MM.1S (cell line): ENCODE data around the gene RTRAF.
A peak's percentile ranks its signal among the peaks of the same experiment; 100 is the strongest.

ENCODE experiments used
- DNase-seq: peaks from one replicate; pipeline ENCODE4 v3.0.0-alpha.2; 2015
- H2AFZ ChIP-seq: fragments of 300-600 bp; sonication (generic); 2 replicates; pipeline ENCODE4 v1.6.0; 2016; ENCODE audit warnings: antibody characterized with exemption, low read length
- H3F3A ChIP-seq: fragments of 300-600 bp; sonication (generic); 2 replicates; pipeline ENCODE4 v1.6.1; 2016; ENCODE audit warnings: mild to moderate bottlenecking, antibody characterized with exemption, low read length, moderate library complexity, mixed read lengths; ENCODE audit not compliant: insufficient read depth
- H3K27ac ChIP-seq: fragments of 300-600 bp; sonication (generic); 2 replicates; pipeline ENCODE4 v1.5.1; 2016; ENCODE audit warnings: mild to moderate bottlenecking, low read length
- H3K27me3 ChIP-seq: fragments of 300-600 bp; sonication (generic); replicated peaks from 2 replicates; pipeline ENCODE4 v1.6.0; 2016; ENCODE audit warnings: low read length; ENCODE audit not compliant: insufficient read depth
- H3K36me3 ChIP-seq: fragments of 300-600 bp; sonication (generic); replicated peaks from 2 replicates; pipeline ENCODE4 v1.6.1; 2016; ENCODE audit warnings: mild to moderate bottlenecking, low read length, mixed read lengths; ENCODE audit not compliant: insufficient read depth
- H3K4me1 ChIP-seq: fragments of 300-600 bp; sonication (generic); 2 replicates; pipeline ENCODE4 v1.6.1; 2016; ENCODE audit warnings: low read length, mixed read lengths
- H3K4me2 ChIP-seq: fragments of 300-600 bp; sonication (generic); 2 replicates; pipeline ENCODE4 v1.6.0; 2016; ENCODE audit warnings: low read depth, low read length
- H3K4me3 ChIP-seq: fragments of 300-600 bp; sonication (generic); 2 replicates; pipeline ENCODE4 v1.5.1; 2016; ENCODE audit warnings: low read length, mixed read lengths
- H3K79me2 ChIP-seq: fragments of 300-600 bp; sonication (generic); 2 replicates; pipeline ENCODE4 v1.6.1; 2016; ENCODE audit warnings: mixed run types, low read length, mixed read lengths
- H3K9ac ChIP-seq: fragments of 300-600 bp; sonication (generic); 2 replicates; pipeline ENCODE4 v1.6.1; 2016; ENCODE audit warnings: low read length, mixed read lengths
- H3K9me2 ChIP-seq: fragments of 300-600 bp; sonication (generic); replicated peaks from 2 replicates; pipeline ENCODE4 v1.6.1; 2016; ENCODE audit warnings: mild to moderate bottlenecking, low read length, mixed read lengths; ENCODE audit not compliant: insufficient read depth
- H3K9me3 ChIP-seq: fragments of 300-600 bp; sonication (generic); replicated peaks from 2 replicates; pipeline ENCODE4 v1.6.1; 2016; ENCODE audit warnings: mild to moderate bottlenecking, low read length, mixed read lengths; ENCODE audit not compliant: insufficient read depth
- H4K20me1 ChIP-seq: fragments of 300-600 bp; sonication (generic); 2 replicates; pipeline ENCODE4 v1.6.1; 2016; ENCODE audit warnings: mild to moderate bottlenecking, low read length, moderate library complexity, mixed read lengths; ENCODE audit not compliant: insufficient read depth
- CTCF ChIP-seq: fragments of 300-600 bp; sonication (generic); IDR thresholded peaks from 2 replicates; pipeline ENCODE4 v1.5.1; 2016; ENCODE audit warnings: antibody characterized with exemption, low read length, mixed read lengths
- EZH2 ChIP-seq: fragments of 300-600 bp; sonication (generic); optimal IDR thresholded peaks from 2 replicates; pipeline ENCODE3; 2017; ENCODE audit warnings: low read depth, mild to moderate bottlenecking, antibody characterized with exemption, low read length, mixed read lengths
- EZH2phosphoT487 ChIP-seq: fragments of 300-600 bp; sonication (generic); IDR thresholded peaks from 2 replicates; pipeline ENCODE4 v1.6.1; 2018; ENCODE audit warnings: antibody characterized with exemption, low read length

Gene RTRAF

GRCh38 chr14:51979088-51979709 is 10.1 kb upstream of the RTRAF start:
- no peaks in the 10 kb centered on the region for H4K20me1 ChIP-seq
- no peak overlapping the region for H3K9ac ChIP-seq
- no peaks in the 10 kb centered on the region for H3K36me3 ChIP-seq
- H3K9me3 ChIP-seq = no peaks in the 10 kb centered on the region
- H3K4me3 ChIP-seq = no peak overlapping the region
- no peak overlapping the region for H3K4me2 ChIP-seq
- no peak overlapping the region for H2AFZ ChIP-seq
- no peak overlapping the region for H3K27ac ChIP-seq
- no peaks in the 10 kb centered on the region for H3K4me1 ChIP-seq
- no peaks in the 10 kb centered on the region for H3K27me3 ChIP-seq
- TF ChIP-seq EZH2 (no peak), EZH2phosphoT487 (no peak), CTCF (peak; percentile 73)
- peak; percentile 40 for DNase-seq
- no peaks in the 10 kb centered on the region for H3K9me2 ChIP-seq
- H3F3A ChIP-seq = no peaks in the 10 kb centered on the region
- H3K79me2 ChIP-seq = no peaks in the 10 kb centered on the region

DNA sequence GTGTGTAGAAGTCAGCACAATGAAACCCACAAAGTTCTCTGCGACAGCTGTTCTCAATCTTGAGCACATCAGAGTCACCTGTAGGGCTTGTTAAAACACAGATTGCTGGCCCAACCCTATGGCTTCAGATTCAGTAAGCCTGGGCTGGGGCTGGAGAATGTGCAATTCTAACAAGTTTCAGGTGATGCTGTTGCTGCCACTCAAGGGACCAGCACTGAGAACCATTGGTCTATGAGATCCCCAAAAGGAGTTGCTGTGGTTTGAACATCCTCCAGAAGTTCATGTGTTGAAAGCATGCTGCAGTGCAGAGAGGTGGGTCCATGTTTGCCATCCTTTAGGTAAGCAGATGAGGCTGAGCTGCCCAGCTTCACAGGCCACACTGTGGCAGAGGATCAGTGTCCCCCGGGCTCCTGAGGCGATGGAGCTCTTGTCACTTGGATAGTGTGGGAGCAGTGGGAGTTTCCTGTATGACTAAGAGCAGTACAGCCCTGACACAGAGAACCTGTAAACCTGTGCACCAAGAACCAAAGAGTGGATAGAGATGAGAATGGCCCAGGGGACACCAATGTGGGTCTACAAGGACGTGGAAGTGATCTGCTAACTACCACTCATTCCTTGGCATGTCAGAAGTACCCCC is 8.0 kb upstream of the RTRAF start:
- no peaks in the 10 kb centered on the region for H3K9me2 ChIP-seq
- H3K4me2 ChIP-seq = no peak overlapping the region
- no peak overlapping the region for H3K4me3 ChIP-seq
- no peaks in the 10 kb centered on the region for H3K79me2 ChIP-seq
- no peaks in the 10 kb centered on the region for H3K27me3 ChIP-seq
- no peak overlapping the region for H3K9ac ChIP-seq
- no peak overlapping the region for H2AFZ ChIP-seq
- no peak for TF ChIP-seq EZH2phosphoT487
- no peak for TF ChIP-seq CTCF
- TF ChIP-seq EZH2 = no peak
- DNase-seq = no peak
- no peaks in the 10 kb centered on the region for H3K36me3 ChIP-seq
- no peaks in the 10 kb centered on the region for H4K20me1 ChIP-seq
- no peak overlapping the region for H3K27ac ChIP-seq
- no peaks in the 10 kb centered on the region for H3K4me1 ChIP-seq
- no peaks in the 10 kb centered on the region for H3K9me3 ChIP-seq
- no peaks in the 10 kb centered on the region for H3F3A ChIP-seq

- Histone ChIP-seq H3K4me3 (no peak overlapping the region), H2AFZ (peak overlapping the region; percentile 77), H3K4me2 (no peak overlapping the region), H3K9ac (no peak overlapping the region), H3K9me3 (no peaks in the 10 kb centered on the region), H3K27me3 (no peaks in the 10 kb centered on the region), H3K36me3 (0 out of 2 replicates have a peak, but pooled peaks cover 3% of the 10 kb centered on the region), H3K27ac (no peak overlapping the region), H3K9me2 (no peaks in the 10 kb centered on the region), H3K4me1 (no peaks in the 10 kb centered on the region), H3F3A (no peaks in the 10 kb centered on the region), H3K79me2 (peaks cover 33% of the 10 kb centered on the region), H4K20me1 (no peaks in the 10 kb centered on the region)
- TF ChIP-seq EZH2 (no peak), EZH2phosphoT487 (no peak), CTCF (no peak)
- DNase-seq = no peak
Observed at GRCh38 chr14:51988221-51988620, 1.1 kb upstream of the RTRAF start.
